ENCODE measurements around the gene ATRIP. TPM values are rescaled to one million over a fixed set of nuclear protein-coding genes. Genes with fewer than 3 reads are reported as not detected.
"Not testable (repeated sequence)": the region's sequence is repeated elsewhere in the genome, so short reads cannot be mapped to it uniquely, and the experiment has no call there.

Gene ATRIP
- total RNA-seq, 2 experiments from 2014 or later: 17.3 to 17.9 TPM

DNA sequence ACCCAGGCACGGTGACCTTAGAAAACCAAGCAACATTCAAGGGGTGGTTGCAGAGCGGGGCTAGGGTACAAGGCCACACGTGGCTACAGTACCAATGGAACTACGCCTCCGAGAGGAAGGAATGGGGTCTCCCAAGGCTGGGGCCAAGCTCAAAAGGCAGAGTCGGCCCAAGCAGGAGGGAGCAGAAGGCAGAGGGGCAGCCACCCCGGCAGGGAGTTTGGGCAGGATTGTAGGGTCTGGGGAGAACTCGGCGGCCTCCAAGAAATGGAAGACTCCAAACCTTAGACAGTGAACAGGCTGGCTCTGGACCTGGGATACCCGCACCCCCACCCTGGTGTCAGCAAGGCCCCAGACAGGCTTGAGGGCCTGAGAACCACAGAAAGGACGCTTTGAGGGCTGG, 28.7 kb downstream of the ATRIP start:
- no peak for DNase-seq
- peak overlapping the region; percentile 5 for H3K4me3 Mint-ChIP-seq
- peak overlapping the region; percentile 71 for H3K27ac Mint-ChIP-seq
- no peaks in the 10 kb centered on the region for H3K27me3 Mint-ChIP-seq
- peaks cover 40% of the 10 kb centered on the region for H3K4me1 Mint-ChIP-seq
- no peaks in the 10 kb centered on the region for H3K9me3 Mint-ChIP-seq
- H3K36me3 Mint-ChIP-seq: peaks cover 4% of the 10 kb centered on the region

DNA sequence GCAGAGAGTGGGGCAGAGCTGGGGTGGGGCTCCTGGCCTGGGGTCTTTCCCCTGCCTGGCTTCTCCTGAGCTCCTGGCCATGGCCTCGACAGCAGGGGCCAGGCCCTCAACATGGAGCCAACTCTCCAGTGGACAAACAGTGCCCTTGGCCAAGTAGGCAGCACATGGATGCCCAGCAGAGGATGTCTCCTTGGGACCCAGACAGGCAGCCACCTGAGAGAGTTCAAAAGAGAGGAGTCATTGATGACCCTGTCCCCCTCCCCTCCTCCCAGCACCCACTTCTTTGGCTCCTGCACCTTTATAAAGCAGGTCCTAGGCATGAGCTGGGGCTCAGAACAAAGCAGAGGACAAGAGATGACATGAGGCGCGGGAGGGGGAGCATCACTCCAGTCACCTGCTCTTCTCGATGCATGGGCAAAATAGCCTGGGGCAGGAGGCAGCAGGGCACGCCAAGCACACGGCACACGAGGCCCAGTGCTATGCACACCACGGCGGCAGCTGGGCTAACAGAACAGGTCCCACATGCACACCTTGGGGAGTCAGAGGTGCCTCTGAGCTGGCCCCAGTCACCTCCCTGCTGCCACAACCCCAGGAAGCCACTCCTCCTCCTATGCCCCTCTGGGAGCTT, 30.0 kb downstream of the ATRIP start:
- Mint-ChIP-seq H3K27me3 (no peaks in the 10 kb centered on the region), H3K9me3 (no peaks in the 10 kb centered on the region)

DNA sequence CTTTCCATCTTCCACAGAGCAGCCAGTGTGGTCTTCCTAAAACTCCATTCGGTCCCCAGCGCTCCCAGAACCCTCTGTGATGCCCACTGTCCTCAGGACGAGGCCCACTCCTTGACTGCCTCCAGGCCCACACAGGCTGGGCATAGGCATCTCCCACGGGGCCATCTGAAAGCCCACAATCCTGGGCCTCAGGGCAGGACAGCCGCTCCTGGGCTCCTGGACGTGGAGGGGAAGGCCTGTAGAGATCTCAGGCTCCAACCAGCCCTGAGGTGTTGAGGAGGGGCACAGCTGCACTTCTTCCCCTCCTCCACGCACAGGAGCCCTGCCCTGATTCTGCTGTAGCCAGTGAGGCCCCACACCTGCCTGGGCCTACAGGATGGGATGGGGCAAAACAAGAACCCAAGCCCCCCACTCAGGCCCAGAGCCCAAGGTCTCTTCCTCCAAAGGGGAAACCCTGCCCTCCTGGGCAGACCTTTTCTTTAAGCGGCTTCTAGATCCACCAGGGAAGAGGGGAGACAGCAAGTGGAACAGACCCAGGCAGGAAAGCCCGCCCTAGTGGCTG, 31.5 kb downstream of the ATRIP start:
- no peak for DNase-seq
- Mint-ChIP-seq H3K27ac (peak overlapping the region; percentile 89), H3K9me3 (no peaks in the 10 kb centered on the region), H3K4me1 (peaks cover 30% of the 10 kb centered on the region), H3K36me3 (peaks cover 2% of the 10 kb centered on the region), H3K4me3 (no peak overlapping the region), H3K27me3 (no peaks in the 10 kb centered on the region)

More for the DNA sequence above, 30.0 kb downstream of the ATRIP start:
- Mint-ChIP-seq H3K27ac (no peak overlapping the region), H3K36me3 (peaks cover 4% of the 10 kb centered on the region), H3K4me3 (no peak overlapping the region), H3K4me1 (peaks cover 35% of the 10 kb centered on the region)
- DNase-seq: no peak

DNA sequence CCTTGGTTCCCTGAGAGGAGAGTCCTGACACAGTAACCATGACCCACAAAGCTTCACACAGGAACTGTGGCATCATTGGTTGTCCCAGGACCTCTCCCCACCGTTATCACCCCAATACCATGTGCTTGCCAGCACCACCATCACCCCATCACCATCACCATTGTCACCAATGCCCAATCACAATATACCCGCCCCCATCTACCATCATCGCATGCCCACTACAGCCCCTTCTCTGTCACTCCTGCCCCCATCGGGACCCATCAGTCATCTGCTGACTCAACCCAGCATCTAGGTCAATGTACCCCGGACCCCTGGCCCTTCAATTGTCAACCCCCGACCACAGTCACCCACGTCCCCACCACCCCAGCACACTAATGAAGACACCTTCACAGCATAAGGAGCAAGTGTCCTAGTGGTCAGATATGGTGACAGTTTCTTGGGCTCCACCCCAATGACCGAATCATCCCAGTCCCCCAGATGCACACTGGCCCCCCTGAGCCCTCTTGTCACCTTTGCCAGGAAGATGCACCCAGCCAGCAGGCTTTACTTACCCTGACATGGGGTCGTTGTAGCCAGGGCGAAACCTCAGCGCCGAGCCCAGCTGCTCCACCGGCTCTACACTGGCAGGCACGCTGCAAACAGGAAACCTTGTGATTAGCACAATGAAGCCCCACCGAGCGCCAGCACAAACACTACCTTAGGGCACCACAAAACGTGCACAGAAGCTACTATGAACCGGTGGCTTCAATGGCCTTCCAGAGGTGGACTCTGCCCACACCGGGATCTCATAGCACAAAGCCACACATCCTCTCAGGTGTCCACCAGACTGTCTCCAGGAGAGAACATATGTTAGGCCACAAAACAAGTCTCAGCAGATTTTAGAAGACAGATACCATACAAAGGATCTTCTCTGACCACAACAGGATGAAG, 32.4 kb downstream of the ATRIP start:
- Mint-ChIP-seq H3K4me1 (peaks cover 23% of the 10 kb centered on the region), H3K9me3 (no peaks in the 10 kb centered on the region)
- peak; percentile 57 for DNase-seq

DNA sequence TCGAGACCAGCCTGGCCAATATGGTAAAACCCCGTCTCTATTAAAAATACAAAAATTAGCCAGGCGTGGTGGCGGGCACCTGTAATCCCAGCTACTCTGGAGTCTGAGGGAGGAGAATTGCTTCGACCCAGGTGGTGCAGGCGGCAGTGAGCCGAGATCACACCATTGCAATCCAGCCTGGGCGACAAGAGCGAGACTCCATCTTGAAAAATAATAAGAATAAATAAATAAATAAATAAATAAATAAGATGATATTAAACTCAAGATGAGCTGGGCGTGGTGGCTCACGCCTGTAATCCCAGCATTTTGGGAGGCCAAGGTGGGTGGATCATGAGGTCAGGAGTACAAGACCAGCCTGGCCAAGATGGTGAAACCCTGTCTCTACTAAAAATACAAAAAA, 34.4 kb downstream of the ATRIP start:
- not testable (repeated sequence) for H3K27me3 Mint-ChIP-seq, H3K36me3 Mint-ChIP-seq, H3K27ac Mint-ChIP-seq, DNase-seq, H3K9me3 Mint-ChIP-seq, H3K4me3 Mint-ChIP-seq
- H3K4me1 Mint-ChIP-seq: peaks cover 20% of the 10 kb centered on the region

More for the DNA sequence above, 32.4 kb downstream of the ATRIP start:
- Mint-ChIP-seq H3K27me3 (no peaks in the 10 kb centered on the region), H3K27ac (peak overlapping the region; percentile 89), H3K36me3 (peaks cover 2% of the 10 kb centered on the region), H3K4me3 (peak overlapping the region; percentile 47)

DNA sequence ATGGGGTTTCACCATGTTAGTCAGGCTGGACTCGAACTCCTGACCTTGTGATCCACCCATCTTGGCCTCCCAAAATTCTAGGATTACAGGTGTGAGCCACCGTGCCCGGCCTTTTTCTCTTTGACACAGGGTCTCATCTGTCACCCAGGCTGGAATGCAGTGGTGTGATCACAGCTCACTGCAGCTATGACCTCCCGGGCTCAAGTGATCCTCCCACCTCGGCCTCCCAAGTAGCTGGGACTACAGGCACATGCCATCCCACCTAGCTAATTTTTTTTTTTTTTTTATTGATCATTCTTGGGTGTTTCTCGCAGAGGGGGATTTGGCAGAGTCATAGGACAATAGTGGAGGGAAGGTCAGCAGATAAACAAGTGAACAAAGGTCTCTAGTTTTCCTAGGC, 36.3 kb downstream of the ATRIP start:
- not testable (repeated sequence) for H3K36me3 Mint-ChIP-seq, DNase-seq, H3K27me3 Mint-ChIP-seq, H3K9me3 Mint-ChIP-seq, H3K27ac Mint-ChIP-seq, H3K4me3 Mint-ChIP-seq
- H3K4me1 Mint-ChIP-seq: peaks cover 18% of the 10 kb centered on the region

DNA sequence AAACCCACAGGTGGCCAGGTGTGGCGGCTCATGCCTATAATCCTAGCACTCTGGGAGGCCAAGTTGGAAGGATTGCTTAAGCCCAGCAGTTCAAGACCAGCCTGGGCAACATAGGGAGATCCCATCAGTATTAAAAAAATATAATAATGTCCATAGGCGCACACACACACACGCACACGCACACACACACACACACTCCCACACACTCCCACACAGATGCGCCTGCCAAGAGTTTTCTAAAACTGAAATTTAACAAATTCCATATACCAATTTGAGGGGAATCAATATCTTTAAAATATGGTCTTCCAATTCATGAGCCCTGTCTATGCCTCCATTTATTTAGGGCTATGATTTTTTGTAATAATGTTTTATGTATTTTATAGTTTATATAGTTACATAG, 40.4 kb downstream of the ATRIP start:
- H3K36me3 Mint-ChIP-seq: no peaks in the 10 kb centered on the region
- no peak for DNase-seq

DNA sequence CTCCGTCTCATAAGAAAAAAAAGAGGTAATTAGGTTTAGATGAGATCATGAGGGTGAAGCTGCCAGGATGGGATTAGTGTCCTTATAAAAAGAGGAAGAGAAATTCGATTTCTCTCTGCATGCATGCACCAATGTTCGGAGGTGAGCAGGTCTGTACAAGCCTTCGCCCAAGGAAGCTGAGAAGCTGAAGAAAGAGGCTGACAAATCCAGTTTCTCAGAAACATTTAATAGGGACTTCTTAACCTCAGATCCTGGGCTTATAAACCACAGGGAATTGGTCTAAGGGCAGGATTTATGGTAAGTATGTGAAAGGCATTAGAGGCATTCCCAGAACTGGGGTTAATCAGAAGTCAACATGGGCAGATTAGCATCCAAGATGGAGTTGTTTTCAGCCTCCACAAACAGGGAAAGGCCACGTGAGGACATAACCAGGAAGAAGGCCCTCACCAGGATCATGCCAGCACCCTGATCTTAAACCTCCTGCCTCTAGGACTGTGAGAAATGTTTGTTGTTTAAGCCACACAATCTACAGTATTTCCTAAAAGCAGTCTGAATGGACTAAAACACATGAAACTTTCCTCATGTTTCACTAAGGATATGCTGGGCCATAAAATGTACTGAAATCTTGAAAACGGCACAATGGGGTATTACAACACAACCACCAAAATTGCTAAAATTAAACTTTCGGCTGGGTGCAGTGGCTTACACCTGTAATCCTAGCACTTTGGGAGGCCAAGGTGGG, 46.1 kb downstream of the ATRIP start:
- H3K27me3 Mint-ChIP-seq: no peaks in the 10 kb centered on the region
- no peak overlapping the region for H3K27ac Mint-ChIP-seq
- no peaks in the 10 kb centered on the region for H3K9me3 Mint-ChIP-seq
- no peak for DNase-seq
- H3K36me3 Mint-ChIP-seq: peaks cover 3% of the 10 kb centered on the region
- no peaks in the 10 kb centered on the region for H3K4me1 Mint-ChIP-seq
- H3K4me3 Mint-ChIP-seq: no peak overlapping the region

More for the DNA sequence above, 40.4 kb downstream of the ATRIP start:
- H3K9me3 Mint-ChIP-seq: no peaks in the 10 kb centered on the region
- H3K27ac Mint-ChIP-seq: no peak overlapping the region
- no peaks in the 10 kb centered on the region for H3K27me3 Mint-ChIP-seq
- H3K4me3 Mint-ChIP-seq: no peak overlapping the region
- H3K4me1 Mint-ChIP-seq: no peaks in the 10 kb centered on the region

DNA sequence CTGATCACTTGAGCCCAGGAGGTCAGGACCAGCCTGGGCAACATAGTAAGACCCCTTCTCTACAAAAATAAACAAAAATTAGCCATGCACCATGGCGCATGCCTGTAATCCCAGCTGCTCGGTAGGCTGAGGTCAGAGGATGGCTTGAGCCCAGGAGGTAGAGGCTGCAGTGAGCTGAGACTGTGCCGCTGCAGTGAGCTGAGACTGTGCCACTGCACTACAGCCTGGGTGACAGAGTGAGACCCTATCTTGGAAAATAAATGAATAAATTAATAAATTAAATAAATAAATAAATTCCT, 46.6 kb downstream of the ATRIP start:
- no peak for DNase-seq
- Mint-ChIP-seq H3K9me3 (no peaks in the 10 kb centered on the region), H3K27me3 (no peaks in the 10 kb centered on the region), H3K27ac (no peak overlapping the region), H3K4me1 (no peaks in the 10 kb centered on the region), H3K4me3 (no peak overlapping the region), H3K36me3 (peaks cover 7% of the 10 kb centered on the region)

DNA sequence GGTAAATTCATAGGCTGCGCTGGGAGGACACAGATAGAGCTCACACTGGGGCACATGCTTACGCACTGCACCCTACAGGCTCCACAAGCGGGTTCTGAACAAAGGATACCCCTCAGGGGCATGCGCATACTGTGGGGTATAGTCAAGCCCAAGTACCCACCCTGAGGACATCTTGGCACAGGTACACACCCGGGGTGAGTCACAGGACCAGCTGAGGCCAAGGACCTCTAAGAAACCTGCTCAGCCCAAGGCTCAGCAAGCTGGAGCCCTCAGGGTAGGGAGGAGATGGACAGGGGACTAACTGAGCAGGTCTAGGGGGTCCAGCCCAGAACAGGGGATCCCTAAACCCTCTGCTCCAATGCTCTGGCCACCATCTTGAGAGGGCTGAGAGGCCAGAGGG, 54.1 kb downstream of the ATRIP start:
- H3K27me3 Mint-ChIP-seq: no peaks in the 10 kb centered on the region
- no peaks in the 10 kb centered on the region for H3K9me3 Mint-ChIP-seq
- H3K4me1 Mint-ChIP-seq: peaks cover 16% of the 10 kb centered on the region
- DNase-seq: no peak
- H3K27ac Mint-ChIP-seq: peak overlapping the region; percentile 40
- H3K4me3 Mint-ChIP-seq: no peak overlapping the region
- H3K36me3 Mint-ChIP-seq: peaks cover 9% of the 10 kb centered on the region

DNA sequence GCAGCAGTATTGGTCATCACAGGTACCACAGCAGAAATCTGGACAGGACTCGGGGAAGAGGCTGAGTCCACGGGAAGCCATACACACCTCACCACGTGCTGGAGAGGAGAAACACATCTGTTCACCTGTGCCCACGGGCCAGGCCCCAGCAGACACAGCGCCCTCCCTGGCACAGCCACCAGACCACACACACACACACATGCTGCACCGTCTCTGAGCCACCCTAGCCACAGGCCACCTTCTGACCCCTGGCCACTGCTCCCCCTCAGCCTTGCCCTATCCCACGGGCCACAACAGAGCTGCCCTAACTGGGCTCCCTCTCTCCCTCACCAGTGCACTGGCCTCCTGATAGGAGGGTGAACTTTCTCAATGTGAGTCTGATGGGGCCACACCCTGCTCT, 54.7 kb downstream of the ATRIP start:
- H3K36me3 Mint-ChIP-seq: peaks cover 9% of the 10 kb centered on the region

DNA sequence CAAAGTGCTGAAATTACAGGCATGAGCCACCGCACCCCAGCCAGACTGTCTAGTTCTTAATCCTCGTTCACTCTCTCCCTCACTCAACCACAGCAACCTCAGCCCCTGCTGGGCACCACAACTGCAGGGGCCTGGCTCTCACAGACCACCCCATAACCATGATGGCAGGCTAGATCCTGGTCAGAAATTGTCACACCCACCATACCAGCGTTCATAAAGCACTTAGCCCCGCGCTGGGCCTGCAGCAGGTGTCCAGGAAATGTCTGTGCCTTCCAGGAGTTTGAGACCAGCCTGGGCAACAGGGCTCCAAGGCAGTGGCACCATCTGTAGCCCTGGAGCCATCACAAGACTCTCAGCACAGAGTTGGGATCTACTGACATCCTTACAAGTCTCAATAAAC, 55.6 kb downstream of the ATRIP start:
- H3K9me3 Mint-ChIP-seq: no peaks in the 10 kb centered on the region
- peaks cover 9% of the 10 kb centered on the region for H3K36me3 Mint-ChIP-seq
- no peak overlapping the region for H3K27ac Mint-ChIP-seq
- no peak overlapping the region for H3K4me3 Mint-ChIP-seq
- no peaks in the 10 kb centered on the region for H3K27me3 Mint-ChIP-seq
- H3K4me1 Mint-ChIP-seq: peaks cover 25% of the 10 kb centered on the region
- no peak for DNase-seq

More for the DNA sequence above, 54.7 kb downstream of the ATRIP start:
- Mint-ChIP-seq H3K27me3 (no peaks in the 10 kb centered on the region), H3K4me1 (peaks cover 18% of the 10 kb centered on the region), H3K27ac (no peak overlapping the region), H3K4me3 (no peak overlapping the region), H3K9me3 (no peaks in the 10 kb centered on the region)
- DNase-seq: no peak

DNA sequence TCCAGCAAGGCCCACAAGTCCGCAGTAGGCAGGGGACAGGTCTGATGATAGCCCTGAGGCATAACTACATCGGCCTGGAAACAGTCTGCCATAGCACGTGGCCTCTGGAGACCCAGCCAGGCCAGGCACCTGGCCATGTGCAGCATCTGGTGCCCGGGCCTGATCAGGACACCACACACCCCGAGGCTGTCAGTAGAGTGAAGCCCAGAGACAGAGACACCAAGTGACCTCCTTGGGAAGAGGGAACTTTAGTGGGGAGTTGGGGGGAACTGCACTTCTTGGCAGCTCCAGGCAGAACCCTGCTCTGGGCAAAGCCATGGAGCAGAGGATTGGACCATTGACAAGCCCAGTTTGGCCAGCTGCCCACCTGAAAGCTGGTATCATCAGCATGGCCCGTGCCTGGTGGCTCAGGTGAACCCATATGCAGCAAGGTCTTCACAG, 56.2 kb downstream of the ATRIP start:
- Mint-ChIP-seq H3K27ac (no peak overlapping the region), H3K9me3 (no peaks in the 10 kb centered on the region), H3K4me3 (peak overlapping the region; percentile 73), H3K27me3 (no peaks in the 10 kb centered on the region), H3K4me1 (peaks cover 31% of the 10 kb centered on the region), H3K36me3 (peaks cover 6% of the 10 kb centered on the region)
- DNase-seq: no peak

DNA sequence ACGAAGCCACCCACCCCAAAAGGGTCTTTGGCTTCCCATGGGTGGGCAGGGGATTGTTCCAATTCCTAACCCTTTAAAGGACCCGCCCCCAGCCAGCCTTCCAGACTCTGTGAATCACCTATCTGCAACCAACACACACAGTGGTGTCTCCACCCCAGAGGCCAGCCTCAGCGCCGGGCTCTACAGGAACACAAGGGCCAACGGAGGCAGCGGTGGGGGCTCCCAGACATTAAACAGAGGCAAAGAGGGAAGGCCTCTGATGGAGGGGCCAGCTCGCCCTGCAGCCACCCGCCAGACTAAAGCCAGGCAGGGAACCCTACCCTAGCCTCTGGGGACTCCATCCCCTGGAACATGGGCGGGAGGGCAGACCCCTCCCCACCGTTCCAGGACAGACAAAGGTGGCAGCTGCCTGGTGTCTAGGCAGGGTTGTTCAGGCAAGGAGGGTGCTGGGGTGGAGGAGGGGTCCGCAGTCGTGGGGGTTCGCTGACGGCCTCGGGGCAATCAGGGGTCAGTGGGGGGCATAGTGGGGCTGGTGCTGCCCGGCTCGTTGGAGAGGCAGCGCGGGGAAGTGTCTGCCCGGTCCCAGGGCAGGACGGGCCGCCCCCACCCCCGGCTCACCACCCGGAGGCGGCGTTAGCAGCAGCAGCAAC, 57.0 kb downstream of the ATRIP start:
- peaks cover 2% of the 10 kb centered on the region for H3K36me3 Mint-ChIP-seq
- peak overlapping the region; percentile 69 for H3K27ac Mint-ChIP-seq
- H3K4me3 Mint-ChIP-seq: peak overlapping the region; percentile 73
- peak; percentile 13 for DNase-seq
- peaks cover 34% of the 10 kb centered on the region for H3K4me1 Mint-ChIP-seq
- no peaks in the 10 kb centered on the region for H3K9me3 Mint-ChIP-seq
- no peaks in the 10 kb centered on the region for H3K27me3 Mint-ChIP-seq
